Parathyroid adenoma (tissue), 2 donors: ENCODE data around the gene HPSE.

ENCODE experiments used
- H2AFZ ChIP-seq: fragments of 300-600 bp; sonication (generic); one replicate; pipeline ENCODE4 v1.7.0; 2017; ENCODE audit warnings: antibody characterized with exemption, mild to moderate bottlenecking
- H3K27ac ChIP-seq: fragments of 300-600 bp; sonication (generic); one replicate; pipeline ENCODE4 v1.7.0; 2017
- H3K27me3 ChIP-seq: fragments of 300-600 bp; sonication (generic); one replicate; pipeline ENCODE4 v1.7.0; 2017; ENCODE audit warnings: low read length; ENCODE audit not compliant: control insufficient read depth, insufficient read depth
- H3K36me3 ChIP-seq: fragments of 300-600 bp; sonication (generic); one replicate; pipeline ENCODE4 v1.7.0; 2017; ENCODE audit warnings: low read length; ENCODE audit not compliant: control insufficient read depth, insufficient read depth
- H3K4me1 ChIP-seq: fragments of 300-600 bp; sonication (generic); one replicate; pipeline ENCODE4 v1.7.0; 2017; ENCODE audit warnings: control low read depth
- H3K4me2 ChIP-seq: fragments of 300-600 bp; sonication (generic); one replicate; pipeline ENCODE4 v1.7.0; 2017; ENCODE audit warnings: low read length
- H3K4me3 ChIP-seq: fragments of 300-600 bp; sonication (generic); one replicate; pipeline ENCODE4 v1.7.0; 2017; ENCODE audit warnings: low read depth, low read length
- H3K79me2 ChIP-seq: fragments of 300-600 bp; sonication (generic); one replicate; pipeline ENCODE4 v1.7.0; 2017; ENCODE audit warnings: control low read depth
- H3K9ac ChIP-seq: fragments of 300-600 bp; sonication (generic); one replicate; pipeline ENCODE4 v1.7.0; 2017; ENCODE audit warnings: mild to moderate bottlenecking
- H3K9me3 ChIP-seq: fragments of 300-600 bp; sonication (generic); one replicate; pipeline ENCODE4 v1.7.0; 2017; ENCODE audit warnings: low read length; ENCODE audit not compliant: control insufficient read depth
- TF ChIP-seq, protein P1 (sequence below): fragments of 300-600 bp; sonication (generic); IDR thresholded peaks from one replicate; pipeline ENCODE4 v1.7.0; 2017; ENCODE audit warnings: antibody characterized with exemption, mild to moderate bottlenecking
- donor health status: primary hyperparathyroidism.

HPSE gene

DNA sequence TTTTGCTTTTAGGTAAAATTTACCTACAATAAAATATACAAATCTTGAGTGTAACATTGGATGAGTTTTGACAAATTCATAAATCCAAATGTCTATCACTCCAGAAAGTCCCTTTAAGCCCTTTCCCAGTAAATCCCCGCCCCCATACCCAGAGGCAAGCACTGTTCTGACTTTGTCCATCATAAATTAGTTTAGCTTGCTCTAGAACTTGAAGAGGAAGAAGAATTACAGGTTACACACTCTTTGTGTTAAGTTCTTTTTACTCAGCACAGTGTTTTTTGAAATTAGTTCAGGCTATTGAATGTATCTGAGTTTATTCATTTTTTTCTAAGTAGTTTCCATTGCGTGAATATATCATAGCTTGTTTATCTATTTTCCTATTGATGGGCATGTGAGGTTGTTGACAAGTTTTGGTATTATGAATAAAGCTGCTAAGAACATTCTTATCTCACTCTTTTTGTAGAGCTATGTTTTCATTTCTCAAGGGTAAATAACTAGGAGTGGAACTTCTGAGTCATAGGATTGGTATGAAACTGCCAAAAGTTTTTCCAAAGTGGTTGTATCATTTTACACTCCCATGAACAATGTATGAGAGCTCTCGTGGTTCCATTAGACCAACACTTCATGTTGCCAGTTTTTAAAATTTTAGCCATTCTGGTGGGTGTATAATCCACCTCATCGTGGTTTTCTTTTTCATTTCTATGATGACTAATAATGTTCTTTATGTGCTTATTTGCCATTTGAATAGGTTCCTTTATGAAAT, 22.4 kb upstream of the HPSE start:
- Histone ChIP-seq H2AFZ (no peak overlapping the region), H3K27me3 (no peaks in the 10 kb centered on the region), H3K4me3 (no peak overlapping the region), H3K27ac (peak overlapping the region; percentile 40), H3K9me3 (peaks cover 3% of the 10 kb centered on the region), H3K9ac (no peak overlapping the region), H3K36me3 (no peaks in the 10 kb centered on the region), H3K4me2 (peak overlapping the region; percentile 39), H3K4me1 (peaks cover 3% of the 10 kb centered on the region), H3K79me2 (no peaks in the 10 kb centered on the region)
- TF ChIP-seq, protein P1, sequence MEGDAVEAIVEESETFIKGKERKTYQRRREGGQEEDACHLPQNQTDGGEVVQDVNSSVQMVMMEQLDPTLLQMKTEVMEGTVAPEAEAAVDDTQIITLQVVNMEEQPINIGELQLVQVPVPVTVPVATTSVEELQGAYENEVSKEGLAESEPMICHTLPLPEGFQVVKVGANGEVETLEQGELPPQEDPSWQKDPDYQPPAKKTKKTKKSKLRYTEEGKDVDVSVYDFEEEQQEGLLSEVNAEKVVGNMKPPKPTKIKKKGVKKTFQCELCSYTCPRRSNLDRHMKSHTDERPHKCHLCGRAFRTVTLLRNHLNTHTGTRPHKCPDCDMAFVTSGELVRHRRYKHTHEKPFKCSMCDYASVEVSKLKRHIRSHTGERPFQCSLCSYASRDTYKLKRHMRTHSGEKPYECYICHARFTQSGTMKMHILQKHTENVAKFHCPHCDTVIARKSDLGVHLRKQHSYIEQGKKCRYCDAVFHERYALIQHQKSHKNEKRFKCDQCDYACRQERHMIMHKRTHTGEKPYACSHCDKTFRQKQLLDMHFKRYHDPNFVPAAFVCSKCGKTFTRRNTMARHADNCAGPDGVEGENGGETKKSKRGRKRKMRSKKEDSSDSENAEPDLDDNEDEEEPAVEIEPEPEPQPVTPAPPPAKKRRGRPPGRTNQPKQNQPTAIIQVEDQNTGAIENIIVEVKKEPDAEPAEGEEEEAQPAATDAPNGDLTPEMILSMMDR = no peak

DNA sequence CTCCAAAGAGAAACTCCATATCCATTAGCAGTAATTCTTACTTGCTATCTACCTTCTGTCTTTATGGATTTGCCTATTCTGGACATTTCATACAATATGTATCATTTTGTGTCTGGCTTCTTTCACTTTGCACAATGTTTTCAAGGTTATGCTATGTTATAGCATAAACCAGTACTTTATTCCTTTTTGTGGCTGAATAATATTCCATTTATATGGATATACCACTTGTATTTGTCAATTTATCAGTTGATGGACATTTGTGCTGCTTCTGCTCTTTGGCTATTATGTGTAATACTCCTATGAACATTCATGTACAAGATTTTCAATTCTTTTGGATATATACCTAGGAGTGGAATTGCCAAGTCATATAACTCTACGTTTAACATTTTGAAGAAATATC, 18.9 kb upstream of the HPSE start:
- H3K9me3 ChIP-seq = peaks cover 3% of the 10 kb centered on the region
- H3K79me2 ChIP-seq = no peaks in the 10 kb centered on the region
- H3K27me3 ChIP-seq = no peaks in the 10 kb centered on the region
- H3K9ac ChIP-seq = no peak overlapping the region
- no peaks in the 10 kb centered on the region for H3K36me3 ChIP-seq
- H3K4me3 ChIP-seq = no peak overlapping the region
- TF ChIP-seq, protein P1 = no peak
- no peak overlapping the region for H3K4me2 ChIP-seq
- no peak overlapping the region for H3K27ac ChIP-seq
- H2AFZ ChIP-seq = no peak overlapping the region
- peaks cover 3% of the 10 kb centered on the region for H3K4me1 ChIP-seq

DNA sequence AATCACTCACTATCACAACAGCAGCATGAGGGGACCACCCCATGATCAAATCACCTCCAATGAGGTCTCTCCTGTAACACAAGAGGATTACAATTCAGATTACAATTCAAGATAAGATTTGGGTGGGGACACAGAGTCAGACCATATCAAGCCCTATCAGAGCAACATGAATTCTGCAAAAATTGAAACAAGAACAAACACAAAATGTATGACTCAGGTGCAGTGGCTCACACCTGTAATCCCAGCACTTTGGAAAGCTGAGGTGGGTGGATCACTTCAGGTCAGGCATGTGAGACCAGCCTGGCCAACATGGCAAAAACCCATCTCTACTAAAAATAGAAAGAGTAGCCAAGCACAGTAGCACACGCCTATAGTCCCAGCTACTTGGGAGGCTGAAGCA, 13.4 kb upstream of the HPSE start:
- H2AFZ ChIP-seq = no peak overlapping the region
- H3K4me1 ChIP-seq = no peaks in the 10 kb centered on the region
- H3K4me2 ChIP-seq = no peak overlapping the region
- H3K27ac ChIP-seq = no peak overlapping the region
- H3K9ac ChIP-seq = no peak overlapping the region
- H3K9me3 ChIP-seq = no peaks in the 10 kb centered on the region
- H3K27me3 ChIP-seq = no peaks in the 10 kb centered on the region
- H3K79me2 ChIP-seq = no peaks in the 10 kb centered on the region
- TF ChIP-seq, protein P1 = no peak
- H3K4me3 ChIP-seq = no peak overlapping the region
- H3K36me3 ChIP-seq = no peaks in the 10 kb centered on the region

DNA sequence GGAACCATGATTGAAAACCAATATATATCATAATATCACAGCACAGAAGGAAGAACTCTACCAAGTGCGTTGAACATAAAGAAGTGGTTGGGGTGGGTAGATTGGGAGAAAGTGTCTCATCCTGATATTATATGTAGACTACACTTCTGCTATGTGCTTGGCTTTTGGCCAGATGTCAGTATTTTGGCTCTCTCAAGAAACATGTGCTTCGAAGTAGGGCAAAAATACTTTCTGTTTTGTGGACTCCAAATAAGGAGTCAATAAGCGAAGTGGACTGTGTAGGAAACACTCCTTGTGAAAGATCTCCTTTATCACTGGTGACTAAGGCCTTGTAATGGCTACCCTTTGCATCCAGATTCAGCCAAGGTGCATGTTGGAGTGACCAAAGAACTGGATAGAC, 7.8 kb upstream of the HPSE start:
- no peaks in the 10 kb centered on the region for H3K79me2 ChIP-seq
- no peak overlapping the region for H3K4me2 ChIP-seq
- H3K27me3 ChIP-seq = no peaks in the 10 kb centered on the region
- no peak overlapping the region for H2AFZ ChIP-seq
- no peak overlapping the region for H3K9ac ChIP-seq
- no peaks in the 10 kb centered on the region for H3K9me3 ChIP-seq
- H3K4me3 ChIP-seq = no peak overlapping the region
- no peaks in the 10 kb centered on the region for H3K36me3 ChIP-seq
- TF ChIP-seq, protein P1 = no peak
- no peaks in the 10 kb centered on the region for H3K4me1 ChIP-seq
- H3K27ac ChIP-seq = no peak overlapping the region
